ENCODE measurements around the gene PKIG.

DNA sequence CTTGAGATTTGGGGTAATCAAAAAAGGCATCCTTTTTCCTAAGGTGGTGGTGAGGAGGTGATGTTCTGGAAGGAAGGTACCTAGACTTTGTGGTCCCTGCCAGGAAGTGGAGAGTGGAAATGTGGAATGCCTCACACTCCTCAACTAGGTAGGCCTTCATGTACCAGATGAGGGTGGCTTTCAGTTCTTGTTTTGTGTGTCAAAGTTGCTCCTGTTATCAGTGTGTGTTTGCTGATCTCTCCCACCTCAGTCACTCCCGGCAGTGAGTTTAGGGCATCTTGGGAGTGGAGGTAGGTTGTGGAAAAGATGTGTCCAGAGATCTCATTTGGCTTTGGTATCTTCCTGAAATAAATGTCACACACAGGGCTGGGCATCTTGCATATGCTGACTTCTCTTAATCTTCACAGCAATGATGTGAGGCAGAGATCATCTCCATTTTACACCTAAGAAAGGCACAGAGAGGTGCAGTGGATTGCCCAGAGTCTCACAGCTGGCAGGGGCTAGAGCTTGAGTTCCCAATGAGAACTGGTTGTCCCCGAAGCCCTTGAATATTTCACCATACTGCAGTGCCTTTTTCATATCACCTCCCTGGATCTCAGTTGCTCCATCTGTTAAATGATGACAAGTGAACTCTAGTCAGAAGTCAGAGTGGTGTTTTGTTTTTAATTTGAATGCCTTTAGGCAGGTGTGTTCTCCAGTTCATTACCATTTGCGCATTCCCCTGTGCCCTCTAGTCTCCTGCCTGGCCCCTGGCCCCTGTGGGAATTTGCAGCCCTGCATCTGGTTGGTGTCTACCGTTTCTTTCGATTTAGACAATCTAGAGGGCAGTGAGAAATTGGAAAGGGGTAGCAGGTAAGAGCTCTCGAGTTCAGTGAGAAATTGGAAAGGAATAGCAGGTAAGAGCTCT is 2.9 kb downstream of the PKIG start:
- TF ChIP-seq, protein P1, sequence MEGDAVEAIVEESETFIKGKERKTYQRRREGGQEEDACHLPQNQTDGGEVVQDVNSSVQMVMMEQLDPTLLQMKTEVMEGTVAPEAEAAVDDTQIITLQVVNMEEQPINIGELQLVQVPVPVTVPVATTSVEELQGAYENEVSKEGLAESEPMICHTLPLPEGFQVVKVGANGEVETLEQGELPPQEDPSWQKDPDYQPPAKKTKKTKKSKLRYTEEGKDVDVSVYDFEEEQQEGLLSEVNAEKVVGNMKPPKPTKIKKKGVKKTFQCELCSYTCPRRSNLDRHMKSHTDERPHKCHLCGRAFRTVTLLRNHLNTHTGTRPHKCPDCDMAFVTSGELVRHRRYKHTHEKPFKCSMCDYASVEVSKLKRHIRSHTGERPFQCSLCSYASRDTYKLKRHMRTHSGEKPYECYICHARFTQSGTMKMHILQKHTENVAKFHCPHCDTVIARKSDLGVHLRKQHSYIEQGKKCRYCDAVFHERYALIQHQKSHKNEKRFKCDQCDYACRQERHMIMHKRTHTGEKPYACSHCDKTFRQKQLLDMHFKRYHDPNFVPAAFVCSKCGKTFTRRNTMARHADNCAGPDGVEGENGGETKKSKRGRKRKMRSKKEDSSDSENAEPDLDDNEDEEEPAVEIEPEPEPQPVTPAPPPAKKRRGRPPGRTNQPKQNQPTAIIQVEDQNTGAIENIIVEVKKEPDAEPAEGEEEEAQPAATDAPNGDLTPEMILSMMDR (IDR thresholded peaks at IDR 0.05) = no peak
- TF ChIP-seq POLR2A (IDR thresholded peaks at IDR 0.05) = no peak

Data from sigmoid colon (tissue), 3 donors.